Activated CD4-positive, alpha-beta T cell treated with anti-CD3 and anti-CD28 coated beads for 36 hours (primary cell): ENCODE data around the gene STAT6. TPM values are rescaled to one million over a fixed set of nuclear protein-coding genes. Genes with fewer than 3 reads are reported as not detected.
"Not testable (repeated sequence)": the region's sequence is repeated elsewhere in the genome, so short reads cannot be mapped to it uniquely, and the experiment has no call there.

Experiments
- ATAC-seq: fragments of 200-7000 bp; cut with Tn5 transposase; one replicate; pipeline ENCODE4 v1.10.0; 2021; ENCODE audit warnings: mild to moderate bottlenecking, moderate library complexity
- CTCF ChIA-PET: fragments of 350-600 bp; sonication (Branson Sonifier 250); formaldehyde crosslinking; loops from one replicate; lab custom pipeline; 2021; ENCODE audit warnings: antibody characterized with exemption; lab: Charles Lee
- POLR2A ChIA-PET: fragments of 350-600 bp; sonication (Branson Sonifier 250); formaldehyde crosslinking; loops from one replicate; lab custom pipeline; 2021; ENCODE audit warnings: antibody characterized with exemption, inconsistent platforms; lab: Charles Lee
- DNase-seq: peaks from one replicate; pipeline ENCODE4 v3.0.0-alpha.2; 2020
- H3K27ac Mint-ChIP-seq: one replicate; pipeline ENCODE4 v1.8.0; 2021; ENCODE audit warnings: mixed read lengths
- H3K27me3 Mint-ChIP-seq: one replicate; pipeline ENCODE4 v1.8.0; 2021; ENCODE audit warnings: mixed read lengths
- H3K36me3 Mint-ChIP-seq: one replicate; pipeline ENCODE4 v1.8.0; 2021; ENCODE audit warnings: low read depth, mixed read lengths
- H3K4me1 Mint-ChIP-seq: one replicate; pipeline ENCODE4 v1.8.0; 2021; ENCODE audit warnings: mixed read lengths
- H3K4me3 Mint-ChIP-seq: one replicate; pipeline ENCODE4 v1.8.0; 2021; ENCODE audit warnings: mild to moderate bottlenecking, moderate library complexity, mixed read lengths
- H3K9me3 Mint-ChIP-seq: one replicate; pipeline ENCODE4 v1.8.0; 2021; ENCODE audit warnings: low read depth, mixed read lengths
- intact Hi-C, 2 experiments: fragments of 100-400 bp; cut with DNase I in 1 of 2; cut with micrococcal nuclease in 1 of 2; formaldehyde crosslinking; loops; one replicate each; pipeline versions ENCODE4 v1.14.2 to v1.15.1; 2022 to 2024; cut with DNase I, micrococcal nuclease
- total RNA-seq, 2 experiments: library from RNA; stranded (reverse); gene quantifications; one replicate each; pipeline ENCODE4 v1.2.3, GENCODE V29; 2021

The STAT6 gene
- total RNA-seq, 2 experiments from 2014 or later = 250 to 288 TPM

DNA sequence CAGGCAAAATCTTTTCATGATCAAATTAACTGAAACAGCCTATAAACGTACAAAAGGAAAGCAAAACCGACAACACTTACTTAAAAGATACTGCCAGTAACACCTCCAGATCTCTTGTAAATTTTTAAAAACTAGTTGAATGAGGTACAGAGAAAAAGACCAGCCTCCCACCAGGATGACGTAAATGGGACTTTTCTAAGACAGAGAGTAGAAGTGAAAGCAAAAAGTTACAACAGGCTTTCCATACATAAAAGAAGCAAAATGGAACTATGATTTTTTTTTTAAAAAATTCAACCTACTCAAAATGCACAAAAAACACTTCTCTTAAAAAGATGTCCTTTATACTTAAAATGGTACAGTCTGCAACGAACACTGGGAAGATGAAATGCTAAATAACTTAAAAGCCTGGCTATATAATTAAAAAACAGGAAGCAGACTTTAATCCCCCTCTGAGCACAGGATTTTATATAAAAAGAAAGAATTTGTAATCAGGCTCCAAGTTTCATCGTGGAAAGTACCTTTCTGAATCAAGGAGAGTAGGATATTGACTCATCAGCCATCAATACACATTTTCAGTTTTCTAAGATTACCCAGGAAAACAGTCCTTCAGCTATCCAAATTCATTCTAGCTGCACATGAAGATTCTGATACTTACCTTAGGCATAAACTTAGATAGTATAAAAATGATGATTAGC, 47.0 kb downstream of the STAT6 start:
- peaks cover 80% of the 10 kb centered on the region for H3K36me3 Mint-ChIP-seq
- CTCF ChIA-PET = interaction anchor here (0.6 to 26.8 kb wide), 12 partner anchors 11 to 1019 kb away, joined by 3 to 411 read pairs (median 4); partner anchors contain the start of genes NAB2, STAT6 and ZBTB39
- intact Hi-C loops = loop anchor here (1.0 to 5.0 kb wide), 12 partner anchors 14 to 376 kb away; partner anchors contain the start of genes NEMP1 (in 2 of the 2), INHBC (in 1 of the 2), PRIM1 (in 1 of the 2) and PTGES3 (in 1 of the 2)
- POLR2A ChIA-PET = interaction anchor here (0.8 to 1.8 kb wide), 2 partner anchors 24 to 48 kb away, joined by 4 to 12 read pairs; partner anchors contain the start of gene STAT6
- H3K27ac Mint-ChIP-seq = peak overlapping the region; percentile 98
- peak overlapping the region; percentile 76 for H3K4me3 Mint-ChIP-seq
- ATAC-seq (peak; percentile 79), DNase-seq (peak; percentile 80)
- H3K9me3 Mint-ChIP-seq = peaks cover 5% of the 10 kb centered on the region
- no peaks in the 10 kb centered on the region for H3K27me3 Mint-ChIP-seq
- peaks cover 66% of the 10 kb centered on the region for H3K4me1 Mint-ChIP-seq

DNA sequence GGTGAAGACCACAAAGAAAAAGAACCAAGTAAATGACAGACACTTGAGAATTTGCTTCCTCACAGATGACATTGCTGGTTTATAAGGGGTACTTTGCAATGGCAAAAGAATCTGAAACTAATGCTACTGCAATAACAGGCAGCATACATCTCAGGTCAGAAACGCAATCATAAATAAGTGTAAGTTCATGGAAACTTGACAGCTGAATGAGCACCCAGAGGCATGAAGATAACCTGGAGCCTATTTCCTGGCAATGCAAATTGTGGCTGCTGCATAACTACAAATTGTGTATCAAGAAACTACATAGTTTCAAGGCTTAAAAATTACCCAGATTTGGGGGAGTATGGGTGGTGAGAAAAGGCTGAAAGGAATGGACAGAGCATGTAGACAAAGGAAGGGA, 52.7 kb downstream of the STAT6 start:
- intact Hi-C loops = no loop called here
- H3K9me3 Mint-ChIP-seq = no peaks in the 10 kb centered on the region
- H3K27me3 Mint-ChIP-seq = no peaks in the 10 kb centered on the region
- POLR2A ChIA-PET = no interaction called here
- DNase-seq (no peak), ATAC-seq (no peak)
- no peak overlapping the region for H3K4me3 Mint-ChIP-seq
- peaks cover 33% of the 10 kb centered on the region for H3K4me1 Mint-ChIP-seq
- peaks cover 74% of the 10 kb centered on the region for H3K36me3 Mint-ChIP-seq
- H3K27ac Mint-ChIP-seq = peak overlapping the region; percentile 48
- CTCF ChIA-PET = interaction anchor here (0.6 to 26.8 kb wide), 7 partner anchors 10 to 66 kb away, joined by 3 to 411 read pairs (median 4); partner anchors contain the start of genes NAB2 and ZBTB39

DNA sequence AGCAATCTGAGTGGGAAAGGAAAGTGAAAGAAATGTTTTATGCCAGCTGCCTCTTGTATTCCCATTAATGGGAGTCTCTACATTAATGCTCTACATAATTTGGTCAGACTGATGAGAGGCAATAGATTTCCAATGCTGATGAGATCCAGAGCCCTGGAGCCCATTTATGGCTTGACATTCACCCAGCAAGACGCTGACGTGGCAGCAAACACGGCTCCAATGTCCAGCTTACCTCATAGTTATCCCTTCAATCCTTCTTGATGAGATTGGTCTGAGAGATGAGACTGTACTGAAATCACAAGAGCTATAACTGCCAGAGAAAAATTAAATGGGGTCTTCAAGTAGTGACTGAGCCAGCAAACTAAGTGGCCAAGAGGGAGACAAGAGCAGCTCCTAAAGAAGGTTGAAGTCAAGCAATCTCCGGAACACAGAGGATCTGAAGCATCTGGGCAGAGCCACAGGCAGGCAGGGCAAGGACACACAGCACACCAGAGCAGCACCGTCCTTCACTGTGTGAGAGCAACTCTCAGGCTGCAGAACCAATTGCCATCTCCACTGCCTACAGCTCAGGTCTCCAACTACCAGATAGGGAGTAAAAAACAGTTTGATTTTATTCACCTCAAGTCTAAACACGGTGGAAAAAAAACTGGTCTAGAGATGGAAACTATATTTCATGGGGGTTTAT, 54.0 kb downstream of the STAT6 start:
- no peaks in the 10 kb centered on the region for H3K9me3 Mint-ChIP-seq
- peaks cover 67% of the 10 kb centered on the region for H3K36me3 Mint-ChIP-seq
- H3K27ac Mint-ChIP-seq = no peak overlapping the region
- H3K4me3 Mint-ChIP-seq = no peak overlapping the region
- intact Hi-C loops = no loop called here
- peaks cover 22% of the 10 kb centered on the region for H3K4me1 Mint-ChIP-seq
- ChIA-PET POLR2A (no interaction called here), CTCF (interaction anchor here (0.7 to 14.6 kb wide), 10 partner anchors 9 to 299 kb away, joined by 3 to 207 read pairs (median 4); partner anchors contain the start of genes TAC3 and ZBTB39)
- no peaks in the 10 kb centered on the region for H3K27me3 Mint-ChIP-seq
- ATAC-seq = no peak
- no peak for DNase-seq

DNA sequence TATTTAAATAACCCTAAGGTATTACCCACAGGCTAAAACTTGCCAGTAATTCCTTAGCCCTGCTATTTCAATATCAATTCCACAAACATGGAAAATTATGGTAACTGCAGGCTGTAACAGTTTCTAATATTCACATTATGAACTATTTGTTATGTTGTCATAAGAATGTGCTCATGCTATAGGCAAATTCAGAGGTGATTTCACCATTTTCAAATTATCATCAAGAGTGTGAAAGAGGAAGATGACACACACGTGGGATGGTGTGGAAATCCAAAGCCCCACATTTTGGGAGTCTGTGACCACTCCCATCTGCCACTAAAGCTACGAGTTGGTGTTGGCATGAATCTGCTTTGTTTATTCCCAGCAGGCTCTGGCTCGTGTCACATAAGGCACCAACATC, 55.3 kb downstream of the STAT6 start:
- H3K36me3 Mint-ChIP-seq = peaks cover 61% of the 10 kb centered on the region
- H3K9me3 Mint-ChIP-seq = no peaks in the 10 kb centered on the region
- no peak for ATAC-seq
- no peak for DNase-seq
- no peak overlapping the region for H3K4me3 Mint-ChIP-seq
- peaks cover 17% of the 10 kb centered on the region for H3K4me1 Mint-ChIP-seq
- intact Hi-C loops = no loop called here
- ChIA-PET POLR2A (interaction anchor here (1.0 kb wide), 1 partner anchor 47 kb away, joined by 3 read pairs; no protein-coding TSS in a partner anchor), CTCF (interaction anchor here (1.0 to 14.6 kb wide), 4 partner anchors 40 to 297 kb away, joined by 3 to 207 read pairs (median 6); partner anchors contain the start of genes TAC3 and ZBTB39)
- no peak overlapping the region for H3K27ac Mint-ChIP-seq
- no peaks in the 10 kb centered on the region for H3K27me3 Mint-ChIP-seq

DNA sequence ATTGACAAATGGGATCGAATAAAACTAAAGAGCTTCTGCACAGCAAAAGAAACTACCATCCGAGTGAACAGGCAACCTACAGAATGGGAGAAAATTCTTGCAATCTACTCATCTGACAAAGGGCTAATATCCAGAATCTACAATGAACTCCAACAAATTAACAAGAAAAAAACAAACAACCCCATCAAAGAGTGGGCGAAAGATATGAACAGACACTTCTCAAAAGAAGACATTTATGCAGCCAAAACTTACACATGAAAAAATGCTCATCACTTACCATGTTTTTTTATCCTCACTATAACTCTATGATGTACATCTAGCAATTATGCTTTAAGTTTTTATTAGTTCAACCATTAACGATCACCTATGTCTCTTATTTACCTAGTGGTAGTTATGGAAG, 57.3 kb downstream of the STAT6 start:
- H3K4me1 Mint-ChIP-seq = peaks cover 13% of the 10 kb centered on the region
- DNase-seq, POLR2A ChIA-PET, H3K27ac Mint-ChIP-seq, H3K4me3 Mint-ChIP-seq, intact Hi-C loops, H3K27me3 Mint-ChIP-seq, H3K9me3 Mint-ChIP-seq, CTCF ChIA-PET, ATAC-seq: not testable (repeated sequence)
- peaks cover 43% of the 10 kb centered on the region for H3K36me3 Mint-ChIP-seq

DNA sequence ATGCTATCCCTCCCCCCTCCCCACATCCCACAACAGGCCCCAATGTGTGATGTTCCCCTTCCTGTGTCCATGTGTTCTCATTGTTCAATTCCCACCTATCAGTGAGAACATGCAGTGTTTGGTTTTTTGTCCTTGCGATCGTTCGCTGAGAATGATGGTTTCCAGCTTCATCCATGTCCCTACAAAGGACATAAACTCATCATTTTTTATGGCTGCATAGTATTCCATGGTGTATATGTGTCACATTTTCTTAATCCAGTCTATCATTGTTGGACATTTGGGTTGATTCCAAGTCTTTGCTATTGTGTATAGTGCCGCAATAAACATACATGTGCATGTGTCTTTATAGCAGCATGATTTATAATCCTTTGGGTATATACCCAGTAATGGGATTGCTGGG, 58.0 kb downstream of the STAT6 start:
- H3K27ac Mint-ChIP-seq, DNase-seq, ATAC-seq, H3K4me3 Mint-ChIP-seq, POLR2A ChIA-PET, H3K27me3 Mint-ChIP-seq, intact Hi-C loops, H3K9me3 Mint-ChIP-seq: not testable (repeated sequence)
- CTCF ChIA-PET = interaction anchor here (1.0 to 3.8 kb wide), 2 partner anchors 8 to 18 kb away, joined by 3 to 28 read pairs; no protein-coding TSS in a partner anchor
- H3K36me3 Mint-ChIP-seq = peaks cover 36% of the 10 kb centered on the region
- peaks cover 19% of the 10 kb centered on the region for H3K4me1 Mint-ChIP-seq

DNA sequence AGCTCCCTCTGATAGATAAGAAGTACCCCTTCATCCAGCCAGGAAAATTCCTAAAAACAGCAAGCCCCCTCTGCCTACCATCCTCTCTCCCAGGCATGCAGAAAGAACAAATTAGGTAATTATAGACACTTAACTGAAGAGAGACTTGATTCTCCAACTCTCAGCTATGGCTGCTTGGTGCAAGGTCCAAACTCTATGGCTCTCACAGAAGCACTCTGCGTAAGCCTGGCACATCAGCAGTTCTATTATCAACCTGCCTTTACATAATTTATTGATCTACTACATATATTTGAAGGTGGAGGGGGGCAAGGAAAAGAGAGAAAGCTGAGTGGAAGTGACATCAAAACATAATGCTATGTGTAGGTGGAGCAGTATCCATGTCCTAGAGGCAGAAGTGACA, 60.2 kb downstream of the STAT6 start:
- H3K27ac Mint-ChIP-seq = no peak overlapping the region
- no peaks in the 10 kb centered on the region for H3K27me3 Mint-ChIP-seq
- no peaks in the 10 kb centered on the region for H3K9me3 Mint-ChIP-seq
- no peak for ATAC-seq
- intact Hi-C loops = no loop called here
- peaks cover 21% of the 10 kb centered on the region for H3K36me3 Mint-ChIP-seq
- peaks cover 30% of the 10 kb centered on the region for H3K4me1 Mint-ChIP-seq
- ChIA-PET POLR2A (no interaction called here), CTCF (interaction anchor here (0.7 to 3.8 kb wide), 3 partner anchors 10 to 46 kb away, joined by 3 to 28 read pairs (median 10); no protein-coding TSS in a partner anchor)
- no peak for DNase-seq
- no peak overlapping the region for H3K4me3 Mint-ChIP-seq

DNA sequence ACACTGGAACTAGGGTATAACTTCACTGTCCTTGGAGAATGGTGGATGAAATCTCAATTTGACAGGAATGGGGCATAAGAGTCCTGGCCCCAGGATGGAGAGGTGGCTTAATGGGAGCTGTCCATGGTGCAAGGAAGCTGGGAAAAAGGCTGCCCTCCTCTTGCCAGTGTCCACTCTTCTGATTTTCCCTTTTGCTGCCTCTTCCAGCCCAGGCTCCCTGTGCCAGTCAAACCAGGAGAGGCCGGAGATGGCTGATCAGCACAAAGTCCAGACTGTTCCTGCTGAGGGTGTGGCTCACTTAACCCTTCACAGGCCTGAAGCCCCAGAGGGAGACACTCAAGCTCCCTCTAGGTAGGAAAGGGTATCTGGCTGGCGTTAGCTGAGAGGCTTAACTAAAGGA, 61.3 kb downstream of the STAT6 start, which contains the start of gene MYO1A:
TSS of gene MYO1A (minus strand) at position 240 of the 400 bp plus-strand sequence. CDS start 1,806 bp downstream, outside the sequence.
- DNase-seq (no peak), ATAC-seq (no peak)
- H3K4me1 Mint-ChIP-seq = peaks cover 32% of the 10 kb centered on the region
- no peak within 1 kb of the TSS for H3K4me3 Mint-ChIP-seq
- H3K27ac Mint-ChIP-seq = no peak within 1 kb of the TSS
- no peaks in the 10 kb centered on the region for H3K27me3 Mint-ChIP-seq
- no peaks in the 10 kb centered on the region for H3K9me3 Mint-ChIP-seq
- intact Hi-C loops = no loop called here
- H3K36me3 Mint-ChIP-seq = peaks cover 15% of the 10 kb centered on the region
- ChIA-PET CTCF (interaction anchor here (1.0 to 3.8 kb wide), 7 partner anchors 11 to 296 kb away, joined by 3 to 28 read pairs (median 4); no protein-coding TSS in a partner anchor), POLR2A (no interaction called here)

DNA sequence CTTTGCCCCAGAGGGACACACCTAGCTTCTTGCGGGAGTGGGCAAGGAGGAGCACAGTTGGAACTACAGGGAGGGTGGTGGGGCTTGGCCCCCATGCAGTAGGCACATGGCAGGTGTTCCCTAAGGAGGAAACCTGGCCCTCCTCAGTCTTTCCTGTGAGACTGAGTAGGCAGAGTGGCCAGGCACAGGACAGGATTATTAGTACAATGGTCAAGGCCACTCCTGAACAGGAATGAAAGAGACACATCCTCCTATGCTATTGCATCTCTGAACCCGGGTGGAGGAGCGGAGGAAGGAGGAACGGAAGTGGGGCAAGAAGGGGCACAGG, 62.1 kb downstream of the STAT6 start:
- ChIA-PET POLR2A (no interaction called here), CTCF (interaction anchor here (0.9 to 4.2 kb wide), 7 partner anchors 9 to 542 kb away, joined by 3 to 41 read pairs (median 4); no protein-coding TSS in a partner anchor)
- ATAC-seq (no peak), DNase-seq (no peak)
- Mint-ChIP-seq H3K4me3 (no peak overlapping the region), H3K9me3 (no peaks in the 10 kb centered on the region), H3K4me1 (peaks cover 32% of the 10 kb centered on the region), H3K36me3 (peaks cover 11% of the 10 kb centered on the region), H3K27ac (no peak overlapping the region), H3K27me3 (no peaks in the 10 kb centered on the region)
- intact Hi-C loops = no loop called here

DNA sequence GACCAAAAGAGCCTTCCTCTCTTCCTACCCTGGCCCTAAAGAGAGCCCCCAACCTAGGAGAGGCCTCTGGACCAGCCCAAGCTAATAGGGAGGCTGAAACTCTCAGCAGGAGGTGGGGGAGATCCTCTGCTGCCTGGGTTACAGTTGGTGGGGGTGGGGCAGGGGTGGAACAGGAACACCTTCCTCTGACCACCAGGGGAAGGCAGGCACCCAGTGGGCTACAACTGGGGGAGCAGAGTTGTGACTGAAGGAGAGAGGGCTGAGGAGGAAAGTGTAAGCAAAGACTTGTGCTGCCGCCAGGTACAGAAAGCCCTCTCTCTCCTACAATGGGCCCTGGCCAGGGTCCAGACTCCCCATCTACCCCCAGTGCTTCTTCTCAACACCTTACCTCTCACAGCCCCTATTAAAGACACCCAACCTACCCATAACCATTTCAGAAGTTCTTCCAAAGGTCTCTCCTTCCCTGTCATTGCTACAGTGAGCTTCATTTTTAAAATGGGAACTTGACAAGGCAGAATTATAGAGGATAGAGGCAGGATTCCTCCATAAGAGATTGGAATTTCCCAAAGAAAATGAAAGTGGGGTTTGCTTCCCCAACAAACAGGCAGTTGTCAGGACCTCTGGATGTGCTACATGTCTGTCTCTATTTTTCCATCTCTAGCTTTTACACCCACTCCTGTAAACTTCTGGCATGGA, 62.6 kb downstream of the STAT6 start:
- ChIA-PET POLR2A (interaction anchor here (1.1 kb wide), 1 partner anchor 64 kb away, joined by 3 read pairs; no protein-coding TSS in a partner anchor), CTCF (interaction anchor here (0.8 to 4.2 kb wide), 12 partner anchors 8 to 543 kb away, joined by 3 to 41 read pairs (median 4); no protein-coding TSS in a partner anchor)
- ATAC-seq (no peak), DNase-seq (no peak)
- peak overlapping the region; percentile 85 for H3K27ac Mint-ChIP-seq
- peaks cover 32% of the 10 kb centered on the region for H3K4me1 Mint-ChIP-seq
- peaks cover 5% of the 10 kb centered on the region for H3K36me3 Mint-ChIP-seq
- no peaks in the 10 kb centered on the region for H3K27me3 Mint-ChIP-seq
- intact Hi-C loops = no loop called here
- H3K4me3 Mint-ChIP-seq = no peak overlapping the region
- H3K9me3 Mint-ChIP-seq = no peaks in the 10 kb centered on the region
